MM.1S (cell line): ENCODE data around the gene TGFBR3.

ENCODE experiments used
- DNase-seq: peaks from one replicate; pipeline ENCODE4 v3.0.0-alpha.2; 2015
- H2AFZ ChIP-seq: fragments of 300-600 bp; sonication (generic); 2 replicates; pipeline ENCODE4 v1.6.0; 2016; ENCODE audit warnings: antibody characterized with exemption, low read length
- H3F3A ChIP-seq: fragments of 300-600 bp; sonication (generic); 2 replicates; pipeline ENCODE4 v1.6.1; 2016; ENCODE audit warnings: mild to moderate bottlenecking, antibody characterized with exemption, low read length, moderate library complexity, mixed read lengths; ENCODE audit not compliant: insufficient read depth
- H3K27ac ChIP-seq: fragments of 300-600 bp; sonication (generic); 2 replicates; pipeline ENCODE4 v1.5.1; 2016; ENCODE audit warnings: mild to moderate bottlenecking, low read length
- H3K27me3 ChIP-seq: fragments of 300-600 bp; sonication (generic); replicated peaks from 2 replicates; pipeline ENCODE4 v1.6.0; 2016; ENCODE audit warnings: low read length; ENCODE audit not compliant: insufficient read depth
- H3K36me3 ChIP-seq: fragments of 300-600 bp; sonication (generic); replicated peaks from 2 replicates; pipeline ENCODE4 v1.6.1; 2016; ENCODE audit warnings: mild to moderate bottlenecking, low read length, mixed read lengths; ENCODE audit not compliant: insufficient read depth
- H3K4me1 ChIP-seq: fragments of 300-600 bp; sonication (generic); 2 replicates; pipeline ENCODE4 v1.6.1; 2016; ENCODE audit warnings: low read length, mixed read lengths
- H3K4me2 ChIP-seq: fragments of 300-600 bp; sonication (generic); 2 replicates; pipeline ENCODE4 v1.6.0; 2016; ENCODE audit warnings: low read depth, low read length
- H3K4me3 ChIP-seq: fragments of 300-600 bp; sonication (generic); 2 replicates; pipeline ENCODE4 v1.5.1; 2016; ENCODE audit warnings: low read length, mixed read lengths
- H3K79me2 ChIP-seq: fragments of 300-600 bp; sonication (generic); 2 replicates; pipeline ENCODE4 v1.6.1; 2016; ENCODE audit warnings: mixed run types, low read length, mixed read lengths
- H3K9ac ChIP-seq: fragments of 300-600 bp; sonication (generic); 2 replicates; pipeline ENCODE4 v1.6.1; 2016; ENCODE audit warnings: low read length, mixed read lengths
- H3K9me2 ChIP-seq: fragments of 300-600 bp; sonication (generic); replicated peaks from 2 replicates; pipeline ENCODE4 v1.6.1; 2016; ENCODE audit warnings: mild to moderate bottlenecking, low read length, mixed read lengths; ENCODE audit not compliant: insufficient read depth
- H3K9me3 ChIP-seq: fragments of 300-600 bp; sonication (generic); replicated peaks from 2 replicates; pipeline ENCODE4 v1.6.1; 2016; ENCODE audit warnings: mild to moderate bottlenecking, low read length, mixed read lengths; ENCODE audit not compliant: insufficient read depth
- H4K20me1 ChIP-seq: fragments of 300-600 bp; sonication (generic); 2 replicates; pipeline ENCODE4 v1.6.1; 2016; ENCODE audit warnings: mild to moderate bottlenecking, low read length, moderate library complexity, mixed read lengths; ENCODE audit not compliant: insufficient read depth
- CTCF ChIP-seq: fragments of 300-600 bp; sonication (generic); IDR thresholded peaks from 2 replicates; pipeline ENCODE4 v1.5.1; 2016; ENCODE audit warnings: antibody characterized with exemption, low read length, mixed read lengths
- EZH2 ChIP-seq: fragments of 300-600 bp; sonication (generic); optimal IDR thresholded peaks from 2 replicates; pipeline ENCODE3; 2017; ENCODE audit warnings: low read depth, mild to moderate bottlenecking, antibody characterized with exemption, low read length, mixed read lengths
- EZH2phosphoT487 ChIP-seq: fragments of 300-600 bp; sonication (generic); IDR thresholded peaks from 2 replicates; pipeline ENCODE4 v1.6.1; 2018; ENCODE audit warnings: antibody characterized with exemption, low read length

The TGFBR3 gene

GRCh38 chr1:91829293-91830153, 56.4 kb downstream of the TGFBR3 start:
- Histone ChIP-seq H2AFZ (no peak overlapping the region), H3K36me3 (no peaks in the 10 kb centered on the region), H3K9ac (no peak overlapping the region), H3K9me2 (no peaks in the 10 kb centered on the region), H3K79me2 (no peaks in the 10 kb centered on the region), H3K4me2 (no peak overlapping the region), H3K27me3 (no peaks in the 10 kb centered on the region), H3K9me3 (no peaks in the 10 kb centered on the region), H3K27ac (no peak overlapping the region), H3K4me3 (no peak overlapping the region), H3F3A (no peaks in the 10 kb centered on the region), H3K4me1 (no peaks in the 10 kb centered on the region), H4K20me1 (no peaks in the 10 kb centered on the region)
- DNase-seq: no peak
- TF ChIP-seq EZH2phosphoT487 (no peak), CTCF (no peak), EZH2 (no peak)

- H3K27me3 ChIP-seq: no peaks in the 10 kb centered on the region
- H3K4me2 ChIP-seq: no peak overlapping the region
- H3K9me3 ChIP-seq: no peaks in the 10 kb centered on the region
- H4K20me1 ChIP-seq: no peaks in the 10 kb centered on the region
- no peak for DNase-seq
- no peaks in the 10 kb centered on the region for H3K9me2 ChIP-seq
- H3K4me1 ChIP-seq: no peaks in the 10 kb centered on the region
- H3K27ac ChIP-seq: no peak overlapping the region
- no peak overlapping the region for H3K4me3 ChIP-seq
- no peak overlapping the region for H2AFZ ChIP-seq
- H3K36me3 ChIP-seq: no peaks in the 10 kb centered on the region
- H3F3A ChIP-seq: no peaks in the 10 kb centered on the region
- no peak overlapping the region for H3K9ac ChIP-seq
- TF ChIP-seq EZH2phosphoT487 (no peak), CTCF (no peak), EZH2 (no peak)
- H3K79me2 ChIP-seq: no peaks in the 10 kb centered on the region
Observed at GRCh38 chr1:91828583-91829281, 57.2 kb downstream of the TGFBR3 start.

GRCh38 chr1:91827459-91828321, 58.3 kb downstream of the TGFBR3 start:
- Histone ChIP-seq H3K4me1 (no peaks in the 10 kb centered on the region), H2AFZ (no peak overlapping the region), H3K27ac (no peak overlapping the region), H3K36me3 (no peaks in the 10 kb centered on the region), H3K9ac (no peak overlapping the region), H3K4me2 (no peak overlapping the region), H3K79me2 (no peaks in the 10 kb centered on the region), H3K9me2 (no peaks in the 10 kb centered on the region), H3K4me3 (no peak overlapping the region), H3K9me3 (no peaks in the 10 kb centered on the region), H3K27me3 (no peaks in the 10 kb centered on the region), H4K20me1 (no peaks in the 10 kb centered on the region), H3F3A (no peaks in the 10 kb centered on the region)
- TF ChIP-seq EZH2phosphoT487 (no peak), CTCF (no peak), EZH2 (no peak)
- DNase-seq: no peak
